PC-3 (cell line): ENCODE data around the gene COL4A5. TPM values are rescaled to one million over a fixed set of nuclear protein-coding genes. Genes with fewer than 3 reads are reported as not detected.
A peak's percentile ranks its signal among the peaks of the same experiment; 100 is the strongest.

Experiments
- ATAC-seq: fragments of 200-7000 bp; cut with Tn5 transposase; 2 replicates; pipeline ENCODE4 v1.9.1; 2020; ENCODE audit warnings: mild to moderate bottlenecking, moderate library complexity
- BruUV-seq: library from RNA; stranded (reverse); fragments of 400-500 nt; replicated peaks from 2 replicates; lab custom pipeline; 2021; lab: Mats Ljungman, UMichigan
- CTCF ChIA-PET: fragments of 300-600 bp; sonication (Branson Sonifier 250); formaldehyde crosslinking; loops from one replicate; lab custom pipeline; 2022; ENCODE audit warnings: antibody characterized with exemption; lab: Charles Lee
- POLR2A ChIA-PET: fragments of 300-600 bp; sonication (Branson Sonifier 250); formaldehyde crosslinking; loops from one replicate; lab custom pipeline; 2022; ENCODE audit warnings: antibody characterized with exemption; ENCODE audit not compliant: unreplicated experiment; lab: Charles Lee
- DNase-seq: peaks from one replicate; pipeline ENCODE4 v3.0.0-alpha.2; 2015
- H2AFZ ChIP-seq: fragments of 300-600 bp; sonication (generic); 2 replicates; pipeline ENCODE4 v1.6.0; 2016; ENCODE audit warnings: antibody characterized with exemption, low read length
- H3F3A ChIP-seq: fragments of 300-600 bp; sonication (generic); one replicate; pipeline ENCODE4 v1.6.0; 2017; ENCODE audit warnings: antibody characterized with exemption, low read length, control low read depth, mild to moderate bottlenecking; ENCODE audit not compliant: unreplicated experiment
- H3K27ac ChIP-seq: fragments of 300-600 bp; sonication (generic); 2 replicates; pipeline ENCODE4 v1.5.1; 2016; ENCODE audit warnings: mild to moderate bottlenecking, low read length
- H3K27me3 ChIP-seq: fragments of 300-600 bp; sonication (generic); 2 replicates; pipeline ENCODE4 v1.6.1; 2016; ENCODE audit warnings: low read length, mixed read lengths
- H3K36me3 ChIP-seq: fragments of 300-600 bp; sonication (generic); 2 replicates; pipeline ENCODE4 v1.6.1; 2016; ENCODE audit warnings: low read depth, mixed run types, low read length, mixed read lengths
- H3K4me1 ChIP-seq: fragments of 300-600 bp; sonication (generic); 2 replicates; pipeline ENCODE4 v1.5.1; 2016; ENCODE audit warnings: low read length; ENCODE audit not compliant: insufficient read depth
- H3K4me2 ChIP-seq: fragments of 300-600 bp; sonication (generic); 2 replicates; pipeline ENCODE4 v1.6.0; 2016; ENCODE audit warnings: low read length
- H3K4me3 ChIP-seq: fragments of 300-600 bp; sonication (generic); 2 replicates; pipeline ENCODE4 v1.5.1; 2016; ENCODE audit warnings: mild to moderate bottlenecking, low read length, mixed read lengths
- H3K79me2 ChIP-seq: fragments of 300-600 bp; sonication (generic); 2 replicates; pipeline ENCODE4 v1.6.1; 2017; ENCODE audit warnings: low read length, mixed read lengths
- H3K9ac ChIP-seq: fragments of 300-600 bp; sonication (generic); 2 replicates; pipeline ENCODE4 v1.6.0; 2016; ENCODE audit warnings: mild to moderate bottlenecking, low read length
- H3K9me2 ChIP-seq: fragments of 300-600 bp; sonication (generic); replicated peaks from 2 replicates; pipeline ENCODE4 v1.6.1; 2016; ENCODE audit warnings: mixed run types, low read length, mixed read lengths
- H3K9me3 ChIP-seq: fragments of 300-600 bp; sonication (generic); 2 replicates; pipeline ENCODE4 v1.6.1; 2016; ENCODE audit warnings: low read length, mixed read lengths
- H4K20me1 ChIP-seq: fragments of 300-600 bp; sonication (generic); 2 replicates; pipeline ENCODE4 v1.6.1; 2016; ENCODE audit warnings: low read length, mixed read lengths
- CTCF ChIP-seq: fragments of 300-600 bp; sonication (generic); conservative IDR thresholded peaks from 2 replicates; pipeline ENCODE4 v1.5.1; 2017; ENCODE audit warnings: antibody characterized with exemption, low read depth, mild to moderate bottlenecking, low read length
- EZH2 ChIP-seq: fragments of 300-600 bp; sonication (generic); IDR thresholded peaks from one replicate; pipeline ENCODE4 v1.6.1; 2017; ENCODE audit warnings: antibody characterized with exemption, mild to moderate bottlenecking, low read length; ENCODE audit not compliant: unreplicated experiment
- EZH2phosphoT487 ChIP-seq: fragments of 300-600 bp; sonication (generic); IDR thresholded peaks from 2 replicates; pipeline ENCODE4 v1.6.1; 2018; ENCODE audit warnings: mild to moderate bottlenecking, antibody characterized with exemption, low read length, borderline replicate concordance
- intact Hi-C: fragments of 100-400 bp; cut with micrococcal nuclease; formaldehyde crosslinking; loops from 2 replicates; pipeline ENCODE4 v1.9.0; 2023
- total RNA-seq: library from RNA; depleted of rRNA; stranded (reverse); fragments of >200 nt; gene quantifications from 2 replicates; pipeline ENCODE4 v1.2.3, GENCODE V29; 2014

The COL4A5 gene
- total RNA-seq, 1 experiment from 2014 or later = 30.0 TPM

- POLR2A ChIA-PET = no interaction called here
- H3K4me2 ChIP-seq = no peak overlapping the region
These were observed 2.1 kb upstream of the COL4A5 start for GRCh38 chrX:108437349-108438109.

GRCh38 chrX:108438110-108438623, 1.5 kb upstream of the COL4A5 start, which contains the start of gene COL4A6:
TSS of gene COL4A6 (minus strand) at chrX:108438422. CDS start at chrX:108438196, 226 bp downstream.
- Histone ChIP-seq H3K9me3 (no peaks in the 10 kb centered on the region), H3K4me1 (peaks cover 19% of the 10 kb centered on the region), H3F3A (no peaks in the 10 kb centered on the region), H3K4me2 (peak within 1 kb of the TSS; percentile 100), H3K9me2 (no peaks in the 10 kb centered on the region), H2AFZ (peak within 1 kb of the TSS; percentile 86), H3K27me3 (no peaks in the 10 kb centered on the region), H4K20me1 (peaks cover 4% of the 10 kb centered on the region; the same call in 1 of the 2 replicates), H3K79me2 (peaks cover 35% of the 10 kb centered on the region), H3K9ac (peak within 1 kb of the TSS; percentile 91), H3K36me3 (no peaks in the 10 kb centered on the region), H3K27ac (peak within 1 kb of the TSS; percentile 65), H3K4me3 (peak within 1 kb of the TSS; percentile 87)
- DNase-seq (no peak), ATAC-seq (no peak)
- ChIA-PET CTCF (no interaction called here), POLR2A (no interaction called here)
- TF ChIP-seq CTCF (no peak), EZH2phosphoT487 (no peak)
- BruUV-seq = no TSS peak
- intact Hi-C loops = no loop called here

More at GRCh38 chrX:108437349-108438109, 2.1 kb upstream of the COL4A5 start:
- ATAC-seq (no peak), DNase-seq (no peak)
- H3K79me2 ChIP-seq = peaks cover 29% of the 10 kb centered on the region
- intact Hi-C loops = no loop called here
- no peak overlapping the region for H3K9ac ChIP-seq
- TF ChIP-seq EZH2phosphoT487 (no peak), EZH2 (no peak), CTCF (no peak)
- peaks cover 4% of the 10 kb centered on the region; the same call in 1 of the 2 replicates for H4K20me1 ChIP-seq
- no peak overlapping the region for H3K27ac ChIP-seq
- no peaks in the 10 kb centered on the region for H3K9me2 ChIP-seq
- H3K36me3 ChIP-seq = no peaks in the 10 kb centered on the region
- CTCF ChIA-PET = no interaction called here
- H2AFZ ChIP-seq = no peak overlapping the region
- H3K4me3 ChIP-seq = no peak overlapping the region
- peaks cover 13% of the 10 kb centered on the region for H3K4me1 ChIP-seq
- no peaks in the 10 kb centered on the region for H3K27me3 ChIP-seq
- H3K9me3 ChIP-seq = no peaks in the 10 kb centered on the region
- no TSS peak for BruUV-seq
- H3F3A ChIP-seq = no peaks in the 10 kb centered on the region
